ENCODE measurements around the gene MTNR1B. TPM values are rescaled to one million over a fixed set of nuclear protein-coding genes. Genes with fewer than 3 reads are reported as not detected.

The MTNR1B gene
- total RNA-seq, 1 experiment from 2014 or later, result not detected

- no peaks in the 10 kb centered on the region for H3K9me2 ChIP-seq (ENCODE audit: insufficient read depth)
- H2AFZ ChIP-seq, result no peak overlapping the region
- no TSS peak for BruUV-seq (replicated peaks)
- H3K36me3 ChIP-seq (ENCODE audit: low read depth), result no peaks in the 10 kb centered on the region
- peaks cover 12% of the 10 kb centered on the region for H3F3A ChIP-seq (ENCODE audit: insufficient read depth, low read depth)
- H3K79me2 ChIP-seq (ENCODE audit: low read depth), result no peaks in the 10 kb centered on the region
- no peaks in the 10 kb centered on the region for H3K27me3 ChIP-seq (ENCODE audit: insufficient read depth, low read depth)
- H3K4me1 ChIP-seq (replicated peaks; ENCODE audit: insufficient read depth), result peaks cover 29% of the 10 kb centered on the region
- intact Hi-C loops (cut with micrococcal nuclease; ENCODE audit: unreplicated experiment), result no loop called here
- ChIA-PET CTCF (no interaction called here), POLR2A (ENCODE audit: unreplicated experiment) (interaction anchor here (0.5 kb wide), 1 partner anchor 224 kb away, joined by 11 read pairs; no protein-coding TSS in a partner anchor)
- peak overlapping the region; percentile 84; the same call in 1 of the 2 replicates for H3K27ac ChIP-seq
- H3K4me3 ChIP-seq, result no peak overlapping the region
- no peak for DNase-seq
- TF ChIP-seq CTCF (conservative IDR thresholded peaks at IDR 0.05) (no peak), EZH2 (IDR thresholded peaks at IDR 0.05; ENCODE audit: low read depth) (no peak)
- peaks cover 20% of the 10 kb centered on the region for H3K9me3 ChIP-seq (ENCODE audit: insufficient read depth, low read depth)
- no peaks in the 10 kb centered on the region for H4K20me1 ChIP-seq (ENCODE audit: insufficient read depth)
- peak overlapping the region; percentile 6; the same call in 1 of the 2 replicates for H3K4me2 ChIP-seq
Measured at GRCh38 chr11:93002380-93002779, 32.9 kb downstream of the MTNR1B start.

- H3K4me2 ChIP-seq, result no peak overlapping the region
- CTCF ChIA-PET, result no interaction called here
- H4K20me1 ChIP-seq (ENCODE audit: insufficient read depth), result no peaks in the 10 kb centered on the region
- H3K4me3 ChIP-seq, result no peak overlapping the region
- no peak overlapping the region for H3K27ac ChIP-seq
- H3K79me2 ChIP-seq (ENCODE audit: low read depth), result no peaks in the 10 kb centered on the region
- H2AFZ ChIP-seq, result no peak overlapping the region
- H3K36me3 ChIP-seq (ENCODE audit: low read depth), result no peaks in the 10 kb centered on the region
- BruUV-seq (replicated peaks), result no TSS peak
- intact Hi-C loops (cut with micrococcal nuclease; ENCODE audit: unreplicated experiment), result no loop called here
- H3K27me3 ChIP-seq (ENCODE audit: insufficient read depth, low read depth), result no peaks in the 10 kb centered on the region
- H3K9me3 ChIP-seq (ENCODE audit: insufficient read depth, low read depth), result peaks cover 17% of the 10 kb centered on the region; the same call in 1 of the 2 replicates
- no peak for DNase-seq
- no peaks in the 10 kb centered on the region for H3K9me2 ChIP-seq (ENCODE audit: insufficient read depth)
- peaks cover 12% of the 10 kb centered on the region for H3F3A ChIP-seq (ENCODE audit: insufficient read depth, low read depth)
- POLR2A ChIA-PET (ENCODE audit: unreplicated experiment), result no interaction called here
- TF ChIP-seq EZH2 (IDR thresholded peaks at IDR 0.05; ENCODE audit: low read depth) (no peak), CTCF (conservative IDR thresholded peaks at IDR 0.05) (no peak)
- H3K4me1 ChIP-seq (replicated peaks; ENCODE audit: insufficient read depth), result peaks cover 25% of the 10 kb centered on the region
Measured at GRCh38 chr11:93005239-93005638, 35.8 kb downstream of the MTNR1B start.

GRCh38 chr11:93013646-93014045 lies 44.2 kb downstream of the MTNR1B start:
- no peak overlapping the region; the same call in 1 of the 2 replicates for H2AFZ ChIP-seq
- no peak for DNase-seq
- intact Hi-C loops (cut with micrococcal nuclease; ENCODE audit: unreplicated experiment), result no loop called here
- no peak overlapping the region for H3K4me2 ChIP-seq
- no peaks in the 10 kb centered on the region for H3K9me2 ChIP-seq (ENCODE audit: insufficient read depth)
- TF ChIP-seq EZH2 (IDR thresholded peaks at IDR 0.05; ENCODE audit: low read depth) (no peak), CTCF (conservative IDR thresholded peaks at IDR 0.05) (no peak)
- H3K4me3 ChIP-seq, result no peak overlapping the region
- POLR2A ChIA-PET (ENCODE audit: unreplicated experiment), result no interaction called here
- H3K27ac ChIP-seq, result no peak overlapping the region
- H4K20me1 ChIP-seq (ENCODE audit: insufficient read depth), result no peaks in the 10 kb centered on the region
- BruUV-seq (replicated peaks), result no TSS peak
- H3K79me2 ChIP-seq (ENCODE audit: low read depth), result no peaks in the 10 kb centered on the region
- no peaks in the 10 kb centered on the region for H3K4me1 ChIP-seq (replicated peaks; ENCODE audit: insufficient read depth)
- H3K27me3 ChIP-seq (ENCODE audit: insufficient read depth, low read depth), result no peaks in the 10 kb centered on the region
- no peaks in the 10 kb centered on the region for H3K36me3 ChIP-seq (ENCODE audit: low read depth)
- no peaks in the 10 kb centered on the region for H3K9me3 ChIP-seq (ENCODE audit: insufficient read depth, low read depth)
- CTCF ChIA-PET, result no interaction called here
- H3F3A ChIP-seq (ENCODE audit: insufficient read depth, low read depth), result no peaks in the 10 kb centered on the region

Measured in PC-9 (cell line).